GM19372 (cell line): ENCODE data around the gene NACC1.

Experiments used
- ATAC-seq: cut with Tn5 transposase; IDR thresholded peaks from one replicate; pipeline ENCODE4 v1.9.1; 2021; ENCODE audit warnings: mild to moderate bottlenecking, low read depth, moderate library complexity; ENCODE audit not compliant: unreplicated experiment

NACC1 gene

GRCh38 chr19:13099073-13099999 is 18.7 kb upstream of the NACC1 start:
- no peak for ATAC-seq

DNA sequence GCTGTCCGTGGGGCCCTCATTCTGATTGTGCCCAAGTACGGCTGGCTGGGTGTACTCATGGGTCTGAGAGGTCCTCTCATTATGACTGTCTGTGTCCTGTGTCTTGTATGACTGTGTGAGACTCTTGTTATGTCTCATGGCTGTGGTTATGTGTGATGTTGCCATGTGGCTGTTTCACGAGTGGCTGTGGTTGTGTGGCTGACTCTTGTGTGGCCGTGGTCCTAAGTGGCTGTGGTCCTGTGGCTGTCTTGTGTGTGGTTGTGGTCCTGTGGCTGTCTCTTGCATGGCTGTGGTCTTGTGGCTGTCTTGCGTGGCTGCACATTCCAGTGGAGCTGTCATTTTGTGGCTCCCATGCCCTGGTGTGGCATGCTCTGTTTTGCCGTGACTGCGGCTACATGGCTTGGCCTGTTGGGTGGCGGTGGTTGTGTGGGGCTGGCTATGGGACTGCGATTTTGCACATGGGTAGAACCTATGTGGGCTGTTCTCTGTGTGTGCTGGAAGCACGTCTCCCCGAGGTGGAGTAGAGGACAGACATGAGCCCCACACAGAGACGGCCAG is 18.0 kb upstream of the NACC1 start:
- no peak for ATAC-seq

- no peak for ATAC-seq
These were observed 17.0 kb upstream of the NACC1 start for GRCh38 chr19:13100841-13101589.

- no peak for ATAC-seq
These were observed 16.3 kb upstream of the NACC1 start for GRCh38 chr19:13101590-13102415.

DNA sequence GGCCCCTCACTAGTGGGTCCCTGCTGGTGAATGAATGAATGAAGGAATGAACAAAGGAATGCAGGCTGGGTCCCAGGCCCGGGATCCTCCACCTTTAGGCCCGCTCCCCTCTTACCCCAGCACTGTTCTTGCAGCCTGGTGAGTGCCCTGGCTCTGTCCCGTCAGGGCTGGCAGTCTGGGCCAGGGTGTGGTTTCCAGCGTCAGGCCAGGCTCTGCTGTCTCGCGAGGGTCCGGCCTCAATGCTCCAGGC is 15.7 kb upstream of the NACC1 start:
- ATAC-seq: no peak

DNA sequence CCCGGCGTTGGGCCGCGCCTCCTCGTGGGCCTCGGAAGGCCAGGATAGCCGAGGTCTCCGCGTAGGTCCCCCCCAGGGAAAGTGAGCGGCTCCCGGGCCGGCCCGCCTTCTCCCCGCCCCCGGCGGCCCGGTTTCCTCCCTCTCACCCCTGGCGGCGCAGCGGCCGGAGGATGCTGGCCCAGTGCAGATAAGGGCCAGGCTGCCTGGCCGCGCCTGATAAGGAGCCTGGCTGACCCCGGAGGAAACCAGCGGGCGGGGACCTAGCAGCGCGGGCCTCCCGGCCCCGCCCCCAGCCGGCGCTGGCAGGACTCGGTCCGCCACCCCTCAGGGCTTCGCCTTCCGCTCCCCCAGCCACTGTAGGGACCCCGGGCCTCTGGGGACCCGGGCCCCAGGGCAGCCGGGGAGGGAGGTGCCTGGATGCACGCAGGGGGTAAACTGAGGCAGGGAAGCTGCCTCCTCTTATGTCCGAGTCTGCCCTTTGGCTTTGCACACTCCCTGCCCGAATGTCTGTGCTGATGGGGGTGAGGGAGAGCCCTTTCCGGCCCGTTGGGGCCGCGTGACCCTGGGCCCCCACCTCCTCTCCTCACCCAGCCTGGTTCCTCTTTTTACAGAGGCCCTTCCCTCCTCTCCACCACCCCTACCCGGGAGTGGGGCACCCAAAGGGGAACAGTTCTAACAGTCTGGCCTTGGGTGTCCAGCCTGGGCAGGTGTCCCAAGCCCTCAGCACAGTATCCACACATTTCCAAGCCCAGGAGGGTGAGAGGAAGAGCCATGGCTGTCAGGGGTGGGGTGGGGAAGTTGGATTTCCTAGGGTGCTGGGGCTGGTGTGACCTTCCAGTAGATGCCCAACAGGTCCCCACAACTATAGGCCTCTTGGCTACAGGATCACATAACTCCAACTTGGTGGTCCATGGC is 15.1 kb upstream of the NACC1 start, which contains the start of gene LYL1:
TSS of gene LYL1 (minus strand) at position 193 of the 915 bp plus-strand sequence. CDS start 1,687 bp downstream, outside the sequence.
- peak; percentile 42 for ATAC-seq

DNA sequence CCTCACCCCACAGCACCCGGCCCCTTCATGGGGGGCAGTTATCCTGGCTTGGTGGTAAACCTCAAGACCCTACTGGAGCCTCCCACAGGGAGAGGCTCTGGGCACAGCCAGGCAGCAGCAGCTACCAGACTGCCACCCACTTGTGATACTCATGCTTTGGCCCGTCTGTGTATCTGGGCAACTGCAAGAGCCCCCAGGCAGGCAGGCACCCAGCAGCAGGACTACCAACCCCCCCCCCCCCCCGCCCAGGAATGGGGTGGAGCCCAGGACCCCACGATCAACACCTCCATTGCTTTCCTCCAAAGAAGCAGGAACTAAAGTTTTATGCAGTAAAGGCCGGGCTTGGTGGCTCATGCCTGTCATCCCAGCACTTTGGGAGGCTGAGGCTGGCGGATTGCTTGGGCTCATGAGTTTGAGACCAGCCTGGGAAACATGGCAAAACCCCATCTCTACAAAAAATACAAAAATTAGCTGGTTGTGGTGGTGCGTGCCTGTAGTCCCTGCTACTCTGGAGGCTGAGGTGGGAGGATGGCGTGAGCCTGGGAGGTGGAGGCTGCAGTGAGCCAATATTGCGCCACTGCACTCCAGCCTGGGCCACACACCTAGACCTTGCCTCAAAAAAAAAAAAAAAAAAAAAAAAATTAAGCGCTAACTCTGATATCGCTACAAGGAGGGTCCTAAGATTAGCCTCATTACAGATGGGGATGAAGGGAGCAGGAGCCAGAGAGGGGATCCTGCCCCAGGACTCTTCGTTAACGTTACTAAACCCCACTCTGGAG is 14.3 kb upstream of the NACC1 start:
- ATAC-seq: no peak

DNA sequence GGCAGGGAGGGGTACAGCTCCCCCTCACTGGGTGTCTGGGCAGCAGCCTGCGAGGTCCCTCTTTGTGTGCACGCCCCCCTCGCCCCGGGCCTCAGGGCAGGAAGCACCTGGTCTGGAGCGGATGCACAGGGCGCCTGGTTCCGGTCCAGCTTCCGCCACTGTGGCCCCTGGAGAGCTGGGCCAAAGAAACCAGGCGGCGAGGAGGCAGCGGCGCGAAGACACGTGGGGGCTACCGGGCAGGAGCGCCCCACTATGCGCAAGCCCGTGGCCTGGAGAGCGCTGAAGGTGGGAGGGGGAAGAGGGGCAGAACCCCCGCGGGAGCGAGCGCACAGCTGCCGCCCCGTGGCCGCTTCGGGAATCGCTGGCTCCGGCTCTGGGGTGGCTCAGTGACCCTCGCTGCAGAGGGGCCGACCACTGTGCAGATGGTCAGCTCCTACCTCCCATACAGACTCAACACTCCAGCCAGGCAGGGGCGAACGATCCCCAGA is 13.7 kb upstream of the NACC1 start:
- ATAC-seq: no peak

DNA sequence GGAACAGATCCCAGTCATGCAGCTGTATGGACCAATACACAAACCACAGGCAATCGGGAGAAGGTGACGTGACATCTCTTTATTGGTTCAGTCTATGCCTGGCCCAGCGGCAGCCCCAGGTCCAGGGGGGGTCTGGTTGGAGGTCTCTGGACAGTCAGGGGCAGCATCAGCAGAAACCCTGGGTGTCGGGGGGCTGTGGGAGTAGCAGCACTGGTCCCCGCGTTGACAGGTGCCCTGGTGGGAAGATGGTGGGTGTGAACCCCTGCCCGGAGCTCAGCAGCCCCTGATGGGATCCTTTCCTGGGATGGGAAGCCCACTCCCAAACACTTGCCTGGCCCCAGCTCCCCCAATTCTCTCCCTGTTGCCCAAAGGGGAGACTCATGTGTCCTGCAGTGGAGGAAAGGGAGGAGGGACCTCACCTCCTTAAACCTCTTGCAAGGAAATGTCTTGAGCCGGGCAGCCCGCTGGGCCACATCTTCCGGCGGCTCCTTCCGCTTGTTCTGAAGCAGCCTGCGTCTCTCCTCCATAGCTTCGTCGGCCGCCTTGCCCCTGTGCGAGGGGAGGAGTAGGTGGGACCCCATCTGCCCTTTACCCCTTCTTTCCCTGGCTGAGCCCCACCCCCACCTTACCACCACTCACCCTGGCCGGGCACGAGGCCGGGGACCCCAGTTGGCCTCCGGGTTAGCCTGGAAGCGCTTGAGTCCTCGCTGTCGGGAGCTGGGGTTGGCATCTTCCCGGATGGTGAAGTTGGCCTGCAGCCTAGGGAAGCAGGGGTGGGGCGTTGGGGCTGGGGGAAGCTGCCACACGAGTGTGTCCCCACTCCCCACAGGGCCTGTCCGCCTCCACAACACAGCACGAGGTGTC is 13.0 kb upstream of the NACC1 start:
- no peak for ATAC-seq

DNA sequence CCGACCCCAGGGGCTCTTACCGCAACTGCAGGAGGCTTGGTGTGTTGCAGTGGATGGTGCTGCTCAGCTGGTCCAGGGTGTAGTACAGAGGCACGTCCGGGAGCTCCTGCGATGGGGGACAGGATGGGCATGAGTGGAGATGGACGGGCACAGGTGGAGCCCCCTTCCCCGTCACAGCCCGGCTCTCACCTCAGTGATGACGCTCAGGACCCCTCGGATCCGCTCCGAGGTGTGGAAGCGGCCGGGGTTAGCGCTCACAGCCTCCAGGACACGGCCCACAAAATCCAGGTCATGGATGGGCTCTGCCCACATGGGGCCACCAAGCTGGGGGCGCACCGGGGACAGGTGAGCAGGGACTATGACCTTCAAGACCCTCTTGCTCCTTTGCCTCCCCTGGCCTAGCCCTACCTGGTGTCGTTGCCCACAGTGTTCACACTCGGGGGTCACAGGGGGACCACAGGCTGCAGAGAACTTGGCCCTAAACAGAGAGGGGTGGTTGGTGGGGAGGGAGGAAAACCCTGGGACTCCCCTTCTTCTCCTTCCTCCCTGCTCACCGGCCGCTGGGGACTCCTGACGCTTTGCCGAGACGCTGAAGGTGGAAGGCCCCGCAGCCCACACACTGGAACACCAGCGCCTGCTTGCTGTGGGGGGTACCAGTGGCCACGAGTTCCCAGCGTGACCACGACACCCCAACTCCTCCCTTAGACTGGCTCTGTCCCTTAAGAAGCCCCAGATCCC is 8.5 kb upstream of the NACC1 start:
- no peak for ATAC-seq

GRCh38 chr19:13110099-13110610 is 7.9 kb upstream of the NACC1 start:
- no peak for ATAC-seq

- ATAC-seq: no peak
These were observed 5.5 kb upstream of the NACC1 start for GRCh38 chr19:13112555-13112954.

DNA sequence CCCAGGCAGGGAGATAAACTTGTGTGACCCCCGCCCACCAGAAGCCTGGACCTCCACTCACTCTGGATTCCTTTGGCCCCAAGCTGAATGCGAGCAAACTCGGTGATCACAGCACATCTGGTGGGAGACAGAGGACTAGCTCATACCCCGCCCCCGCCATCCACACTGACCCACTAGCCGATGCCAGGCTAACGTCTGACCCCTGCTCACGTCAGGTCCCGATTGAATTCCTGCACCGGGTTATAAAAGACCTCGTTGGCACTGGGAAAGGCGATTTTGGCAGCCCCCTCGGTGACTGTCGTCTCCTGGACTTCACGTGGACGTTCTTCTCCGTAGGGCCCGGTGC is 2.2 kb upstream of the NACC1 start:
- no peak for ATAC-seq

GRCh38 chr19:13116282-13117175 is 1.5 kb upstream of the NACC1 start, which contains the start of gene TRMT1:
TRMT1 (minus strand) TSS chr19:13116740; CDS start chr19:13116399, 341 bp downstream.
- ATAC-seq: peak; percentile 36

DNA sequence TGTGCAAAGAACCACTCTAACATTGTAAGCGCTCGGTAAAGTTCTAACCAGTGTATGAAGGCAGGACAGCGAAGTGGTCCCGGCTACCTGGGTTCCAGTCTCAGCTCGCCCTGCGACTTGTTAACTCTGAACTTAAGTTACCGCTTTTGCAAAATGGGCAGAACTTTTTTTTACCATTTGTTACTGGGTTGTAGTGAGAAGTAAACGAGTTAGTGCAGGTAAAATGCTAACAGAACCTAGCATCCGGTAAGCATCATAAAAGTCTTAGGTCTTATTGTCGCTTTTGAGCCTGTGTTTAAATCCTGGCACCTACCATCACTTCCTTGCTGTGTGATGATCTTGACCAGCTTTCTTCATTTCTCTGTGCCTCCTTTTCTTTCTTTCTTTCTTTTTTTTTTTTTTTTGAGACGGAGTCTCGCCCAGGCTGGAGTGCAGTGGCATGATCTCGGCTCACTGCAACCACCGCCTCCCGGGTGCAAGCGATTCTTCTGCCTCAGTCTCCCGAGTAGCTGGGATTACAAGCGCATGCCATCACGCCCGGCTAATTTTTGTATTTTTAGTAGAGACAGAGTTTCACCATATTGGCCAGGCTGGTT is 790 bp upstream of the NACC1 start:
- no peak for ATAC-seq
